DOHH2 (cell line): ENCODE results near the gene MRPL33.

Experiments
- CTCF ChIP-seq: fragments of 200-600 bp; sonication (generic); IDR thresholded peaks from one replicate; pipeline ENCODE4 v1.5.1; 2014; ENCODE audit warnings: antibody characterized with exemption, mild to moderate bottlenecking, low read depth, low read length; ENCODE audit not compliant: poor library complexity, severe bottlenecking
- EZH2phosphoT487 ChIP-seq: fragments of 200-600 bp; sonication (generic); IDR thresholded peaks from 2 replicates; pipeline ENCODE4 v1.6.1; 2017; ENCODE audit warnings: borderline replicate concordance, mild to moderate bottlenecking, antibody characterized with exemption, low read length, moderate library complexity, mixed read lengths

GRCh38 chr2:27815860-27816438 is 44.4 kb downstream of the MRPL33 start:
- TF ChIP-seq EZH2phosphoT487, result no peak
- no peak for TF ChIP-seq CTCF
